Erythroblast (primary cell): ENCODE measurements around the gene BAG2.

ENCODE experiments used
- GATA1 ChIP-seq: IDR thresholded peaks from 2 replicates; pipeline ENCODE4 v1.6.1; 2011; ENCODE audit warnings: low read depth, mild to moderate bottlenecking, control low read depth, low read length, moderate library complexity
- POLR2A ChIP-seq: IDR thresholded peaks from 2 replicates; pipeline ENCODE4 v1.6.1; 2011; ENCODE audit warnings: mild to moderate bottlenecking, low read length

DNA sequence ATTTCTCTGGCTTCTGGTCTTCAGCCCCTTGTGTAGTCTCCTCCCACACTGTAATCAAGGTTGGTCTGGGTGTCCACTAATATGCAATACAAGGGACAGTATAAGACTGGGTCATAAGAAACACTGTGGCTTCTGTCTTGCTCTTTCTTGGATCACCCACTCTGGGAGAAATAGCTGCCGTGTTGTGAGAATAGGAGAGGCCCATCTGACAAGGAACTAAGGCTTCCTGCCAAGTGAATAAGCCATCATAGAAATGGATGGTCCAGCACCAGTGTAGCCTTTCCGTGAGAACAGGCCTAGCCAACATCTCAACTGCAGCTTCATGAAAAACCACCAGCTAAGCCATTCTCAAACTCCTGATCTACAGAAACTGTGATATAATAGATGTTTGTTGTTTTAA, 23.3 kb downstream of the BAG2 start:
- TF ChIP-seq POLR2A (no peak), GATA1 (no peak)
